Measurements from ENCODE around the gene CBFB. TPM values are rescaled to one million over a fixed set of nuclear protein-coding genes. Genes with fewer than 3 reads are reported as not detected.

The CBFB gene
- total and polyA plus RNA-seq, 2 experiments from 2014 or later: 52.3 to 53.3 TPM

DNA sequence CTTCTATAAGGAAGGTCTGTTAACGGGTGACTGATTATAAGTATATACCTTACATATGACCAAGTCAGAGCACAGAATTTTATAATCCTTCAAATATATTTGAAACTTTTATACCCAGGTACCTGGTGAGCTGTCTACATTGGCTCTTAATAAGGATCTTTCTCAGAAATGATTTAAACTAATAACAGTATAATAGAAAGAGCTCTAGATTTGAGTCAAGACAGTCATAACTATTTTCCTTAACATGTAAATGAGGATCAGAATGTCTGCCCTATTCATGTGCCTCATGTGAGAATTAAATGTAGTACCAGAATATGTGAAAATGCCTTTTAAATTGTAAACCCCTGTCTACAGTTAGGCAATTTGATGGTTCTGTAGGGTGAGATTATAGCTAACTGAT lies 14.5 kb downstream of the CBFB start:
- Histone ChIP-seq H3K4me3 (no peak overlapping the region), H3K9ac (no peak overlapping the region), H3K27me3 (replicated peaks; ENCODE audit: insufficient read depth) (no peaks in the 10 kb centered on the region), H3K79me2 (ENCODE audit: insufficient read depth) (peaks cover 100% of the 10 kb centered on the region), H3K4me1 (ENCODE audit: insufficient read depth) (0 out of 2 replicates have a peak, but pooled peaks cover 11% of the 10 kb centered on the region), H3F3A (ENCODE audit: insufficient read depth) (peaks cover 4% of the 10 kb centered on the region; the same call in 1 of the 2 replicates), H4K20me1 (ENCODE audit: insufficient read depth) (no peaks in the 10 kb centered on the region), H3K9me3 (ENCODE audit: low read depth) (no peaks in the 10 kb centered on the region), H3K36me3 (ENCODE audit: low read depth) (peaks cover 18% of the 10 kb centered on the region), H3K9me2 (ENCODE audit: insufficient read depth) (no peaks in the 10 kb centered on the region), H3K27ac (no peak overlapping the region), H2AFZ (no peak overlapping the region), H3K4me2 (ENCODE audit: unreplicated experiment) (no peak overlapping the region)
- 100% methylated on average over 1 of the region's 1 CpG for WGBS, 2 experiments (ENCODE audit: low coverage in 1 of 2, low lambda C conversion rate in 2 of 2, missing lambda C conversion rate in 2 of 2)
- no peak for DNase-seq
- in situ Hi-C loops (cut with MboI): no loop called here
- TF ChIP-seq EZH2 (IDR thresholded peaks at IDR 0.05; ENCODE audit: insufficient read depth, poor library complexity, severe bottlenecking): no peak
- no peak for TF ChIP-seq EZH2phosphoT487 (IDR thresholded peaks at IDR 0.05; ENCODE audit: insufficient read depth, low read depth)

DNA sequence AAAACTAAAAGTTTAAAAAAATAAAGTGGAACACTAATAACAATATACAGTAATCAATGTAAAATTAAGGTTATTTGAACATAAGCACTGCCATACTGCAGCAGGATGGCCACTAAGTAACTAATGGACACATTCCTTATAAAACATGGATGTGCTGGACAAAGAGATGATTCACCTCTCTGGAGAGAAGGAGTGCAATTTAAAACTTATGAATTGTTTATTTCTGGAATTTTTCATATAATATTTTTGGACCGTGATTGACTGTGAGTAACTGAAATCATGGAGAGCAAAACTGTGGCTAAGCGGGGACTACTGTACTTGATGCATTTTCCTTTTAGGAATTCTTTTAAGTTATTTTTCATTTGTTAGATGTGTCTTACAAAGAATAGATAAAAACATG lies 21.8 kb downstream of the CBFB start:
- Histone ChIP-seq H4K20me1 (ENCODE audit: insufficient read depth) (no peaks in the 10 kb centered on the region), H2AFZ (no peak overlapping the region), H3K4me2 (ENCODE audit: unreplicated experiment) (no peak overlapping the region), H3K79me2 (ENCODE audit: insufficient read depth) (peaks cover 94% of the 10 kb centered on the region), H3F3A (ENCODE audit: insufficient read depth) (peaks cover 25% of the 10 kb centered on the region), H3K9me3 (ENCODE audit: low read depth) (no peaks in the 10 kb centered on the region), H3K27me3 (replicated peaks; ENCODE audit: insufficient read depth) (no peaks in the 10 kb centered on the region), H3K4me3 (no peak overlapping the region), H3K9ac (no peak overlapping the region), H3K9me2 (ENCODE audit: insufficient read depth) (no peaks in the 10 kb centered on the region), H3K27ac (no peak overlapping the region), H3K36me3 (ENCODE audit: low read depth) (0 out of 2 replicates have a peak, but pooled peaks cover 7% of the 10 kb centered on the region), H3K4me1 (ENCODE audit: insufficient read depth) (peaks cover 8% of the 10 kb centered on the region)
- 76 to 79% methylated on average over 2 of the region's 2 CpGs for WGBS, 2 experiments (ENCODE audit: low coverage in 1 of 2, low lambda C conversion rate in 2 of 2, missing lambda C conversion rate in 2 of 2)
- TF ChIP-seq EZH2phosphoT487 (IDR thresholded peaks at IDR 0.05; ENCODE audit: insufficient read depth, low read depth): no peak
- TF ChIP-seq EZH2 (IDR thresholded peaks at IDR 0.05; ENCODE audit: insufficient read depth, poor library complexity, severe bottlenecking): no peak
- DNase-seq: no peak
- in situ Hi-C loops (cut with MboI): no loop called here

DNA sequence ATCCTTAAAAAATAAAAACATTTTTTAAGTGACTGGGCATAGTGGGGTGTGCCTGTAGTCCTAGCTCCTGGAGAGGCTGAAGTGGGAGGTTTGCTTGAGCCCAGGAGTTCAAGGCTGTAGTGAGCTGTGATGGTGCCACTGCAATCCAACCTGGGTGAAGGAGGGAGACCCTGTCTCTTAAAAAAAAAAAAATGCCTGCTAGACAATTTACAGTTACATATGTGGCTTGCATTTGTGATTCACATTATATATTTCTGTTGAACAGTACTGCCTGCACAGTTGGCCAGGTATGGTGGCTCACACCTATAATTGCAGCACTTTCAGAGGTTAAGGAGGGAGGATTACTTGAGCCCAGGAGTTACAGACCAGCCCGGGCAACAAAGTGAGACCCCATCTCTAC lies 23.4 kb downstream of the CBFB start:
- H3K9me2 ChIP-seq (ENCODE audit: insufficient read depth): no peaks in the 10 kb centered on the region
- peaks cover 88% of the 10 kb centered on the region for H3K79me2 ChIP-seq (ENCODE audit: insufficient read depth)
- H3K4me2 ChIP-seq (ENCODE audit: unreplicated experiment): no peak overlapping the region
- TF ChIP-seq EZH2phosphoT487 (IDR thresholded peaks at IDR 0.05; ENCODE audit: insufficient read depth, low read depth) (no peak), EZH2 (IDR thresholded peaks at IDR 0.05; ENCODE audit: insufficient read depth, poor library complexity, severe bottlenecking) (no peak)
- H3K9me3 ChIP-seq (ENCODE audit: low read depth): no peaks in the 10 kb centered on the region
- H3K4me3 ChIP-seq: no peak overlapping the region
- in situ Hi-C loops (cut with MboI): no loop called here
- H3K4me1 ChIP-seq (ENCODE audit: insufficient read depth): peaks cover 23% of the 10 kb centered on the region
- H3K36me3 ChIP-seq (ENCODE audit: low read depth): no peaks in the 10 kb centered on the region
- H3K9ac ChIP-seq: no peak overlapping the region
- no peak overlapping the region for H2AFZ ChIP-seq
- peaks cover 41% of the 10 kb centered on the region for H3F3A ChIP-seq (ENCODE audit: insufficient read depth)
- no peaks in the 10 kb centered on the region for H3K27me3 ChIP-seq (replicated peaks; ENCODE audit: insufficient read depth)
- H3K27ac ChIP-seq: no peak overlapping the region
- DNase-seq: no peak
- no peaks in the 10 kb centered on the region for H4K20me1 ChIP-seq (ENCODE audit: insufficient read depth)
- 95 to 96% methylated on average over 1 of the region's 1 CpG for WGBS, 2 experiments (ENCODE audit: low coverage in 1 of 2, low lambda C conversion rate in 2 of 2, missing lambda C conversion rate in 2 of 2)

DNA sequence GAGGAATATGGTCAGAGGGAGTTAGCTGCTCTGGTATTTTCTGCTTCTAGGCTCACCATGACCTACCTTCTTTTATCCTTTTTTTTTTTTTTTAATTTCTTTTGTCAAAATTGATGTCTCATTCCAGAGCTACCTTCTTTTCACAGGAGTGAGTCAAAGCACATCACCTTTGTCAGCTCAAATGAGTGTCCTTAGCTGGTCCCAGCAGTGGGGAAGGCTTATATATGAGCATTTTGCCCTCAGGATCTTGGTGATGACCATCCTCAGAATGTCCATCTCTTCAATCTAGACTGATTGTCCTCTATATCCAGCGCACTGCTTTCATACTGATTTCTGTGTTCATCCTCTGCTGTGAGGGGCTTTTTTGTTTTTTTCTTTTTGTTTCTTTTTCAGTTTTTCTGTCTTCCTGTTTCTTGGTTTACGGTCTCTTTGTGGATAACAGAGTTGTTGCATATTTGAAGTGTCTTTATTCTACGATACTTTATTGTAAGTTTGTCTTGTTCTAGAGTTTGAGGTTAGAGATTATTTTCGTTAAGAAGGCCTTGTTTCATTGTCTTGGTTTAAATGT lies 24.9 kb downstream of the CBFB start:
- no peak overlapping the region for H2AFZ ChIP-seq
- in situ Hi-C loops (cut with MboI): no loop called here
- H3K9me3 ChIP-seq (ENCODE audit: low read depth): no peaks in the 10 kb centered on the region
- H3K9me2 ChIP-seq (ENCODE audit: insufficient read depth): no peaks in the 10 kb centered on the region
- no peak overlapping the region for H3K4me2 ChIP-seq (ENCODE audit: unreplicated experiment)
- peaks cover 27% of the 10 kb centered on the region for H3K4me1 ChIP-seq (ENCODE audit: insufficient read depth)
- no peaks in the 10 kb centered on the region for H3K27me3 ChIP-seq (replicated peaks; ENCODE audit: insufficient read depth)
- no peaks in the 10 kb centered on the region for H3K36me3 ChIP-seq (ENCODE audit: low read depth)
- no peaks in the 10 kb centered on the region for H4K20me1 ChIP-seq (ENCODE audit: insufficient read depth)
- H3K79me2 ChIP-seq (ENCODE audit: insufficient read depth): peaks cover 88% of the 10 kb centered on the region
- no peak for DNase-seq
- H3K27ac ChIP-seq: no peak overlapping the region
- no peak overlapping the region for H3K4me3 ChIP-seq
- peaks cover 55% of the 10 kb centered on the region for H3F3A ChIP-seq (ENCODE audit: insufficient read depth)
- no peak overlapping the region for H3K9ac ChIP-seq
- no peak for TF ChIP-seq EZH2 (IDR thresholded peaks at IDR 0.05; ENCODE audit: insufficient read depth, poor library complexity, severe bottlenecking)
- no peak for TF ChIP-seq EZH2phosphoT487 (IDR thresholded peaks at IDR 0.05; ENCODE audit: insufficient read depth, low read depth)
- 96 to 99% methylated on average over 4 of the region's 4 CpGs for WGBS, 2 experiments (ENCODE audit: low coverage in 1 of 2, low lambda C conversion rate in 2 of 2, missing lambda C conversion rate in 2 of 2)
